RWPE2 (cell line): Measurements from ENCODE around the gene TMPRSS6.

ENCODE experiments used
- ATAC-seq: fragments of 200-7000 bp; cut with Tn5 transposase; 3 replicates; pipeline ENCODE4 v1.9.1; 2021; ENCODE audit warnings: low read depth
- DNase-seq: peaks from one replicate; pipeline ENCODE4 v3.0.0-alpha.2; 2020; ENCODE audit warnings: low spot score
- H3K27ac ChIP-seq: fragments of 450-650 bp; 2 replicates; pipeline ENCODE4 v1.5.1; 2017; ENCODE audit warnings: mild to moderate bottlenecking; ENCODE audit not compliant: poor library complexity, severe bottlenecking
- H3K27me3 ChIP-seq: fragments of 250-450 bp; sonication (Bioruptor Pico); 2 replicates; pipeline ENCODE4 v1.5.1; 2021; ENCODE audit warnings: mild to moderate bottlenecking, moderate library complexity; ENCODE audit not compliant: insufficient read depth, poor library complexity, severe bottlenecking
- H3K36me3 ChIP-seq: fragments of 250-450 bp; sonication (Bioruptor Pico); 2 replicates; pipeline ENCODE4 v1.5.1; 2020; ENCODE audit warnings: low read depth, mild to moderate bottlenecking, moderate library complexity
- H3K4me1 ChIP-seq: fragments of 250-450 bp; sonication (Bioruptor Pico); 2 replicates; pipeline ENCODE4 v1.5.1; 2021; ENCODE audit warnings: mild to moderate bottlenecking, moderate library complexity; ENCODE audit not compliant: insufficient read depth, poor library complexity, severe bottlenecking
- H3K4me3 ChIP-seq: fragments of 250-450 bp; sonication (Bioruptor Pico); 2 replicates; pipeline ENCODE4 v1.5.1; 2021; ENCODE audit warnings: mild to moderate bottlenecking, moderate library complexity; ENCODE audit not compliant: severe bottlenecking
- H3K9me3 ChIP-seq: fragments of 250-450 bp; sonication (Bioruptor Pico); 2 replicates; pipeline ENCODE4 v1.5.1; 2021; ENCODE audit warnings: mild to moderate bottlenecking, moderate library complexity; ENCODE audit not compliant: severe bottlenecking
- TF ChIP-seq, protein P1 (sequence below): fragments of 450-650 bp; IDR thresholded peaks from one replicate; pipeline ENCODE4 v1.5.1; 2017; ENCODE audit warnings: mild to moderate bottlenecking, moderate library complexity; ENCODE audit not compliant: poor library complexity, severe bottlenecking

TMPRSS6 gene

DNA sequence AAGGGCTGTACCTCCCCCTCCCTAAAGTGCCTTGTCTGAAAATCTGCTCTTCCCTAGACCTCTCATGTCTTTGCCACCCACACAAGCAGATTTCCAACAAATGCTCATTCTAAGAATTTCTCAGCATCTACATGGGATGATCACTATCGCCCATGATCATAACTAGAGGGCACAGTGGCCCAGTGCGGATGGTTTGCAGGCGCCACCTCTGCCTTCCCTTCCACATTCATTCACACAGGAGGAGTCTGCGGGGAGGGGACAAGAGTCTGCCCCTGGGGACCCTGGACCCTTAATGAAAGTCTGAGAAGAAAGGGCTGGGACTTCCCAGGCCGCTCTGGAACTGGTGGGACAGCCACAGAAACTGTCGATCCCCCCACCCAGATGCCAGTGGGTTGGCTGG is 29.1 kb downstream of the TMPRSS6 start:
- Histone ChIP-seq H3K4me1 (no peaks in the 10 kb centered on the region), H3K27ac (no peak overlapping the region), H3K27me3 (peaks cover 8% of the 10 kb centered on the region), H3K9me3 (no peaks in the 10 kb centered on the region), H3K4me3 (no peak overlapping the region), H3K36me3 (no peaks in the 10 kb centered on the region)
- DNase-seq: no peak
- no peak for ATAC-seq
- TF ChIP-seq, protein P1, sequence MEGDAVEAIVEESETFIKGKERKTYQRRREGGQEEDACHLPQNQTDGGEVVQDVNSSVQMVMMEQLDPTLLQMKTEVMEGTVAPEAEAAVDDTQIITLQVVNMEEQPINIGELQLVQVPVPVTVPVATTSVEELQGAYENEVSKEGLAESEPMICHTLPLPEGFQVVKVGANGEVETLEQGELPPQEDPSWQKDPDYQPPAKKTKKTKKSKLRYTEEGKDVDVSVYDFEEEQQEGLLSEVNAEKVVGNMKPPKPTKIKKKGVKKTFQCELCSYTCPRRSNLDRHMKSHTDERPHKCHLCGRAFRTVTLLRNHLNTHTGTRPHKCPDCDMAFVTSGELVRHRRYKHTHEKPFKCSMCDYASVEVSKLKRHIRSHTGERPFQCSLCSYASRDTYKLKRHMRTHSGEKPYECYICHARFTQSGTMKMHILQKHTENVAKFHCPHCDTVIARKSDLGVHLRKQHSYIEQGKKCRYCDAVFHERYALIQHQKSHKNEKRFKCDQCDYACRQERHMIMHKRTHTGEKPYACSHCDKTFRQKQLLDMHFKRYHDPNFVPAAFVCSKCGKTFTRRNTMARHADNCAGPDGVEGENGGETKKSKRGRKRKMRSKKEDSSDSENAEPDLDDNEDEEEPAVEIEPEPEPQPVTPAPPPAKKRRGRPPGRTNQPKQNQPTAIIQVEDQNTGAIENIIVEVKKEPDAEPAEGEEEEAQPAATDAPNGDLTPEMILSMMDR: no peak

DNA sequence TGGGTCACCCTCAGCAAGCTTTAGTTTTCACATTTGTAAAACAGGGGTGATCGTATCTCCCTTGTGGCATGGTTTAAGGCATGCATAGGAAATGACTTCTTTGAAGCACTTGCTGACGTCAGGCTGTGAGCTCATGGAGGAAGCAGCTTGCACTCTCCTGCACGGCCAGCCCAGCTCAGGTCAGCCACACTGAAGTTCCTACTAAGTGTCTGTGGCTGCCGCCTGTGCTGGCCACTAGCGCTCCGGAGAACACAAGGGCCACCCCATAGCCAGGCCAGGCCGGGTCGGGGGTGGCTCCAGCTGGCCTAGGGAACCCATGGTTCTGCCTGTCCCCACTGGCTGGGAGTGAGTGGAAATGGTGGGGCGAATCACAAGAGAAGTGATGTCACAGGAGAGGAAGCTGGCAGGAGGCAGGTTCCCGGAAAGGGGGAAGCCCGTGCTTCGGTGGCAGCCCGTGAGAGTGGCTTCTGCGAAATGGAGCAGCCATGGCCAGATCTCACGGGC is 29.8 kb downstream of the TMPRSS6 start:
- ATAC-seq: 0 out of 3 replicates have a peak, but pooled peaks have one; percentile 20
- no peak for DNase-seq
- Histone ChIP-seq H3K36me3 (no peaks in the 10 kb centered on the region), H3K4me1 (no peaks in the 10 kb centered on the region), H3K4me3 (no peak overlapping the region), H3K27ac (no peak overlapping the region), H3K27me3 (peaks cover 8% of the 10 kb centered on the region), H3K9me3 (no peaks in the 10 kb centered on the region)
- TF ChIP-seq, protein P1: no peak

DNA sequence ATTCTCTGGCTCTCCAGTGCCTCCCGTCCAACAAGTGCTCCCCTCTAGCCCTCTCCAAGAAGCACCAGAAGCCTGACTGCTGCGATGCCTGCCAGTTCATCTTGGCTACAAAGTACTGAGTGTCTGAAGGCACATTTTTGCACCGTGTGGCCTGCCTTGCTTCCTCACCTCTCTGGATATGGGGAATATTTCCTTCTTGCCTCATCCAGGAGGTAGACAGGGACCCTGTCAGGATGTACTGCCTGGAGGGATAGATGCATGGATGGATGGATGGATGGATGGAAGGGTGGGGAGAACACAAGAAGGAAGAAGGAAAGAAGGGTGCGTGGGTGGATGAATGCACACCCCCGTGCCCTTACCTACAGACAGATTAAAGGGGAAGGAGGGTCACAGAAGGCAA is 30.4 kb downstream of the TMPRSS6 start:
- no peak for ATAC-seq
- Histone ChIP-seq H3K27me3 (peaks cover 8% of the 10 kb centered on the region), H3K4me3 (no peak overlapping the region), H3K4me1 (no peaks in the 10 kb centered on the region), H3K36me3 (no peaks in the 10 kb centered on the region), H3K27ac (no peak overlapping the region), H3K9me3 (no peaks in the 10 kb centered on the region)
- DNase-seq: no peak
- TF ChIP-seq, protein P1: no peak

DNA sequence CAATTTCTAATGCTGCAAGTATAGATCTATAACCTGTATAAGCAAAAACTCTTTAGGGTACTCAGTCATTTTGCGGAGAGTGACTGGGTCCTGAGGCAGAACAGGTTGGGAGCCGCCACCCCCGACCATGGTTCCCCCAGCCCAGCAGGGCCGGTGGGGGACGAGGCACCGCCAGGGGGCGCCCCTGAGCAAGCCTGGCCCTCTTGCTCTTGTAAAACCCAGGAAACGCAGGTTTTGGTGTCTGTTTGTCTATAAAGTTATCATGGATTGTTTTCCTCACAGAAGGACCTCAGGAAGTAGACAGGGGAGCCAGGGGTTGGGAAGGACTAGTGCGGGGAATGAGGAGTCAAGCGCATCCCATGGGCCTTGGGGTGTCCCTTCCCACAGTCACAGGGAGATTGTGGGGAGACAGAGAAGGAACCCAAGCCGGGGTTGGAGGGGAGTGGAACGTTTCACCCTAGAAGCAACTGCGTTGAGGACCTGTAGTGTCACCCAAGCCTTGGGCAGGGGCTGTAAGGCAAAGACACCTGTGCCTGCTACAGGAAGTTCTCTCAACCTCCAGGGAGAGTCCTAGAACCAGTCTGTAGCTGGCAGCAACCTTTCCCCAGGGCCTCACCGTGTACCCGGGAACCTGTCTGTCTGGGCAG is 31.6 kb downstream of the TMPRSS6 start:
- Histone ChIP-seq H3K4me3 (no peak overlapping the region), H3K4me1 (no peaks in the 10 kb centered on the region), H3K36me3 (no peaks in the 10 kb centered on the region), H3K9me3 (no peaks in the 10 kb centered on the region), H3K27me3 (peaks cover 8% of the 10 kb centered on the region), H3K27ac (no peak overlapping the region)
- DNase-seq: no peak
- no peak for ATAC-seq
- TF ChIP-seq, protein P1: peak; percentile 93

DNA sequence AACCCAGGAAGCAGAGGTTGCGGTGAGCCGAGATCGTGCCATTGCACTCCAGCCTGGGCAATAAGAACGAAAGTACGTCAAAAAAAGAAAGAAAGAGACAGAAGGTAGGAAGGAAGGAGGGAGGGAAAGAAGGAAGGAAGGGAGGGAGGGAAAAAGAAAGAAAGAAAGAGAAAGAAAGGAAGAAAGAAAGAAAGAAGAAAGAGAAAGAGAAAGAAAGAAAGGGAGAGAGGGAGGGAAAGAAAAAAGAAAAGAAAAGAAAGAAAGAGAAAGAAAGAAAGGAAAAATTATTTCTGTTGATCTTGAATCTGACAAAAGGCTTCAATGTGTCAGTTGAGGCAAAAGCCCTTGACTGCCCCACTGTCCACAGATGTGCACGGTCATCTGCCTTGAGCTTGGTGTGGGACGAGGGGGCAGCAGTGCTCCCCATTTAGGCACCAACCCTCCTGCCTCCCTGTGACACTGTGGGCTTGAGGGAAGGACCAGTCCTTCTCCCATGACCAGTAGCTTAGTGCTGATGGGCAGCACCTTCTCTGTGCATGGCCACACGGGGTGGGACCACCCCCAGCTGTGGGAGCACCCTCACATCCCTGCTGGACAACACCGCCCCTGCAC is 33.6 kb downstream of the TMPRSS6 start:
- H3K36me3 ChIP-seq: no peaks in the 10 kb centered on the region
- H3K27ac ChIP-seq: no peak overlapping the region
- H3K27me3 ChIP-seq: peaks cover 8% of the 10 kb centered on the region
- H3K4me3 ChIP-seq: no peak overlapping the region
- TF ChIP-seq, protein P1: no peak
- ATAC-seq (no peak), DNase-seq (no peak)
- H3K4me1 ChIP-seq: no peaks in the 10 kb centered on the region
- no peaks in the 10 kb centered on the region for H3K9me3 ChIP-seq
